HG03432 (cell line): ENCODE results near the gene SLC22A23.

Source experiments
- ATAC-seq: cut with Tn5 transposase; IDR thresholded peaks from one replicate; pipeline ENCODE4 v1.9.1; 2021; ENCODE audit warnings: mild to moderate bottlenecking, moderate library complexity; ENCODE audit not compliant: unreplicated experiment

SLC22A23 gene

GRCh38 chr6:3322366-3322890 lies 134.4 kb downstream of the SLC22A23 start:
- ATAC-seq = no peak

GRCh38 chr6:3321875-3322274 lies 135.0 kb downstream of the SLC22A23 start:
- ATAC-seq = no peak

- ATAC-seq = no peak
Observed at GRCh38 chr6:3321042-3321441, 135.8 kb downstream of the SLC22A23 start.

- ATAC-seq = no peak
Observed at GRCh38 chr6:3320238-3320811, 136.5 kb downstream of the SLC22A23 start.

GRCh38 chr6:3319610-3320200 lies 137.1 kb downstream of the SLC22A23 start:
- no peak for ATAC-seq

- ATAC-seq = no peak
Observed at GRCh38 chr6:3318821-3319540, 137.9 kb downstream of the SLC22A23 start.

- ATAC-seq = no peak
Observed at GRCh38 chr6:3318226-3318625, 138.6 kb downstream of the SLC22A23 start.

- ATAC-seq = no peak
Observed at GRCh38 chr6:3317741-3318211, 139.1 kb downstream of the SLC22A23 start.

- ATAC-seq = no peak
Observed at GRCh38 chr6:3316818-3317217, 140.0 kb downstream of the SLC22A23 start.

GRCh38 chr6:3316331-3316730 lies 140.5 kb downstream of the SLC22A23 start:
- ATAC-seq = no peak

- ATAC-seq = no peak
Observed at GRCh38 chr6:3315841-3316240, 141.0 kb downstream of the SLC22A23 start.

GRCh38 chr6:3314621-3315467 lies 142.0 kb downstream of the SLC22A23 start:
- no peak for ATAC-seq

- no peak for ATAC-seq
Observed at GRCh38 chr6:3314176-3314575, 142.7 kb downstream of the SLC22A23 start.

GRCh38 chr6:3312604-3313231 lies 144.1 kb downstream of the SLC22A23 start:
- no peak for ATAC-seq

GRCh38 chr6:3311826-3312225 lies 145.0 kb downstream of the SLC22A23 start:
- no peak for ATAC-seq

- no peak for ATAC-seq
Observed at GRCh38 chr6:3310703-3311102, 146.1 kb downstream of the SLC22A23 start.

- no peak for ATAC-seq
Observed at GRCh38 chr6:3310051-3310448, 146.8 kb downstream of the SLC22A23 start.

- no peak for ATAC-seq
Observed at GRCh38 chr6:3309391-3310050, 147.3 kb downstream of the SLC22A23 start.

- no peak for ATAC-seq
Observed at GRCh38 chr6:3308106-3308505, 148.7 kb downstream of the SLC22A23 start.

- no peak for ATAC-seq
Observed at GRCh38 chr6:3307436-3307835, 149.4 kb downstream of the SLC22A23 start.
